NCI-H748 (cell line): ENCODE data around the gene PIGR.

Experiments used
- DNase-seq: peaks from one replicate; lab custom pipeline; 2025; ENCODE audit not compliant: unreplicated experiment; lab: John Stamatoyannopoulos, UW

Gene PIGR

GRCh38 chr1:206911064-206911663 is 35.1 kb downstream of the PIGR start:
- peak; percentile 33 for DNase-seq

GRCh38 chr1:206909883-206910318 is 36.4 kb downstream of the PIGR start:
- no peak for DNase-seq

- peak; percentile 77 for DNase-seq
Observed at GRCh38 chr1:206909161-206909882, 36.9 kb downstream of the PIGR start.

- DNase-seq = no peak
Observed at GRCh38 chr1:206908038-206908437, 38.2 kb downstream of the PIGR start.

GRCh38 chr1:206907304-206907991 is 38.8 kb downstream of the PIGR start:
- DNase-seq = peak; percentile 5

GRCh38 chr1:206905295-206906164 is 40.7 kb downstream of the PIGR start:
- DNase-seq = no peak

GRCh38 chr1:206904423-206905142 is 41.7 kb downstream of the PIGR start:
- no peak for DNase-seq

GRCh38 chr1:206903687-206904086 is 42.6 kb downstream of the PIGR start:
- no peak for DNase-seq

GRCh38 chr1:206902702-206903101 is 43.6 kb downstream of the PIGR start:
- no peak for DNase-seq

- no peak for DNase-seq
Observed at GRCh38 chr1:206901944-206902343, 44.3 kb downstream of the PIGR start.

GRCh38 chr1:206900149-206900548 is 46.1 kb downstream of the PIGR start:
- no peak for DNase-seq

GRCh38 chr1:206899717-206900116 is 46.5 kb downstream of the PIGR start:
- DNase-seq = no peak

GRCh38 chr1:206898915-206899431 is 47.3 kb downstream of the PIGR start:
- DNase-seq = no peak

- no peak for DNase-seq
Observed at GRCh38 chr1:206898089-206898914, 48.0 kb downstream of the PIGR start.

- no peak for DNase-seq
Observed at GRCh38 chr1:206897175-206897574, 49.1 kb downstream of the PIGR start, which contains the start of gene IL24. Gene IL24, plus strand, starts transcription at chr1:206897443. Its CDS starts 390 bp downstream, at chr1:206897833.

- DNase-seq = no peak
Observed at GRCh38 chr1:206896261-206896660, 50.0 kb downstream of the PIGR start.

GRCh38 chr1:206895837-206896242 is 50.4 kb downstream of the PIGR start:
- peak; percentile 54 for DNase-seq

- DNase-seq = peak; percentile 70
Observed at GRCh38 chr1:206895325-206895724, 50.9 kb downstream of the PIGR start.

- DNase-seq = no peak
Observed at GRCh38 chr1:206893380-206893779, 52.9 kb downstream of the PIGR start.
